GM21723 (cell line): Measurements from ENCODE around the gene RBP2.

ENCODE experiments used
- ATAC-seq: cut with Tn5 transposase; IDR thresholded peaks from one replicate; pipeline ENCODE4 v1.9.1; 2021; ENCODE audit warnings: mild to moderate bottlenecking, moderate library complexity; ENCODE audit not compliant: unreplicated experiment

The RBP2 gene

GRCh38 chr3:139476348-139476747 lies at the start of gene RBP2:
Gene RBP2, minus strand, starts transcription at chr3:139476516. Its CDS starts 57 bp downstream, at chr3:139476459.
- ATAC-seq: no peak

- no peak for ATAC-seq
These were observed 48.7 kb upstream of the RBP2 start for GRCh38 chr3:139524841-139525636.

GRCh38 chr3:139523718-139524117 lies 47.4 kb upstream of the RBP2 start:
- ATAC-seq: no peak

GRCh38 chr3:139523166-139523565 lies 46.9 kb upstream of the RBP2 start:
- ATAC-seq: no peak

GRCh38 chr3:139522421-139522820 lies 46.1 kb upstream of the RBP2 start:
- ATAC-seq: no peak

GRCh38 chr3:139521816-139522215 lies 45.5 kb upstream of the RBP2 start:
- no peak for ATAC-seq

- no peak for ATAC-seq
These were observed 44.8 kb upstream of the RBP2 start for GRCh38 chr3:139521144-139521543.

- ATAC-seq: no peak
These were observed 43.9 kb upstream of the RBP2 start for GRCh38 chr3:139519998-139520737.

- ATAC-seq: no peak
These were observed 42.9 kb upstream of the RBP2 start for GRCh38 chr3:139518926-139519842.

GRCh38 chr3:139518306-139518705 lies 42.0 kb upstream of the RBP2 start:
- no peak for ATAC-seq

GRCh38 chr3:139517321-139518065 lies 41.2 kb upstream of the RBP2 start:
- no peak for ATAC-seq

- ATAC-seq: no peak
These were observed 38.4 kb upstream of the RBP2 start for GRCh38 chr3:139514741-139515140.

GRCh38 chr3:139509631-139510030 lies 33.3 kb upstream of the RBP2 start:
- ATAC-seq: no peak

- no peak for ATAC-seq
These were observed 30.4 kb upstream of the RBP2 start for GRCh38 chr3:139506766-139507165.

GRCh38 chr3:139505829-139506386 lies 29.6 kb upstream of the RBP2 start:
- ATAC-seq: no peak

GRCh38 chr3:139499536-139499935 lies 23.2 kb upstream of the RBP2 start:
- no peak for ATAC-seq

GRCh38 chr3:139493826-139494385 lies 17.6 kb upstream of the RBP2 start:
- no peak for ATAC-seq

GRCh38 chr3:139491966-139492365 lies 15.7 kb upstream of the RBP2 start:
- no peak for ATAC-seq

- ATAC-seq: no peak
These were observed 14.8 kb upstream of the RBP2 start for GRCh38 chr3:139491027-139491700.
